ENCODE measurements around the gene STX2.
A peak's percentile ranks its signal among the peaks of the same experiment; 100 is the strongest.

The STX2 gene

GRCh38 chr12:130831876-130832405, 7.1 kb downstream of the STX2 start:
- DNase-seq (ENCODE audit: low read depth in 2 of 2, low spot score in 1 of 2): no peak

GRCh38 chr12:130831246-130831645, 7.8 kb downstream of the STX2 start:
- no peak for DNase-seq (ENCODE audit: low read depth in 2 of 2, low spot score in 1 of 2)

GRCh38 chr12:130830246-130830551, 8.9 kb downstream of the STX2 start:
- no peak for DNase-seq (ENCODE audit: low read depth in 2 of 2, low spot score in 1 of 2)

GRCh38 chr12:130829391-130830245, 9.4 kb downstream of the STX2 start:
- DNase-seq (ENCODE audit: low read depth in 2 of 2, low spot score in 1 of 2): no peak

GRCh38 chr12:130828895-130829294, 10.2 kb downstream of the STX2 start:
- DNase-seq (ENCODE audit: low read depth in 2 of 2, low spot score in 1 of 2): no peak

- DNase-seq (ENCODE audit: low read depth in 2 of 2, low spot score in 1 of 2): no peak
Observed at GRCh38 chr12:130827432-130827831, 11.6 kb downstream of the STX2 start.

- DNase-seq (ENCODE audit: low read depth in 2 of 2, low spot score in 1 of 2): peak; percentile 50 to 55
Observed at GRCh38 chr12:130826151-130826801, 12.8 kb downstream of the STX2 start.

- no peak for DNase-seq (ENCODE audit: low read depth in 2 of 2, low spot score in 1 of 2)
Observed at GRCh38 chr12:130825771-130826150, 13.3 kb downstream of the STX2 start.

GRCh38 chr12:130819681-130820080, 19.4 kb downstream of the STX2 start:
- DNase-seq (ENCODE audit: low read depth in 2 of 2, low spot score in 1 of 2): no peak

- peak; percentile 36 to 50 for DNase-seq (ENCODE audit: low read depth in 2 of 2, low spot score in 1 of 2)
Observed at GRCh38 chr12:130818635-130819576, 20.1 kb downstream of the STX2 start.

GRCh38 chr12:130818272-130818634, 20.8 kb downstream of the STX2 start:
- no peak for DNase-seq (ENCODE audit: low read depth in 2 of 2, low spot score in 1 of 2)

GRCh38 chr12:130817804-130818203, 21.2 kb downstream of the STX2 start:
- DNase-seq (ENCODE audit: low read depth in 2 of 2, low spot score in 1 of 2): no peak

- DNase-seq (ENCODE audit: low read depth in 2 of 2, low spot score in 1 of 2): no peak
Observed at GRCh38 chr12:130816097-130816496, 23.0 kb downstream of the STX2 start.

GRCh38 chr12:130815028-130815741, 23.9 kb downstream of the STX2 start:
- DNase-seq (ENCODE audit: low read depth in 2 of 2, low spot score in 1 of 2): no peak

- no peak for DNase-seq (ENCODE audit: low read depth in 2 of 2, low spot score in 1 of 2)
Observed at GRCh38 chr12:130813949-130814348, 25.1 kb downstream of the STX2 start.

GRCh38 chr12:130813436-130813835, 25.6 kb downstream of the STX2 start:
- no peak for DNase-seq (ENCODE audit: low read depth in 2 of 2, low spot score in 1 of 2)

- DNase-seq (ENCODE audit: low read depth in 2 of 2, low spot score in 1 of 2): no peak
Observed at GRCh38 chr12:130809791-130810190, 29.3 kb downstream of the STX2 start.

GRCh38 chr12:130807309-130807708, 31.7 kb downstream of the STX2 start:
- no peak for DNase-seq (ENCODE audit: low read depth in 2 of 2, low spot score in 1 of 2)

- DNase-seq (ENCODE audit: low read depth in 2 of 2, low spot score in 1 of 2): no peak
Observed at GRCh38 chr12:130806574-130806973, 32.5 kb downstream of the STX2 start.

GRCh38 chr12:130805635-130806034, 33.4 kb downstream of the STX2 start:
- no peak for DNase-seq (ENCODE audit: low read depth in 2 of 2, low spot score in 1 of 2)

- no peak for DNase-seq (ENCODE audit: low read depth in 2 of 2, low spot score in 1 of 2)
Observed at GRCh38 chr12:130804216-130804615, 34.8 kb downstream of the STX2 start.
